Left renal cortex interstitium (tissue), 4 donors: ENCODE results near the gene CFAP157. TPM values are rescaled to one million over a fixed set of nuclear protein-coding genes. Genes with fewer than 3 reads are reported as not detected.
"Not testable (repeated sequence)": the region's sequence is repeated elsewhere in the genome, so short reads cannot be mapped to it uniquely, and the experiment has no call there.

Experiments
- DNase-seq, 4 donors: peaks; one replicate each; pipeline ENCODE4 v3.0.0-alpha.2; 2013; ENCODE audit warnings: low read depth in 4 of 4, low spot score in 2 of 4, missing footprints in 1 of 4
- polyA plus RNA-seq, 4 donors: library from polyadenylated mRNA; unstranded; fragments of 120-200 nt; gene quantifications; one replicate each; pipeline ENCODE4 v1.2.1, GENCODE V29; 2013; ENCODE audit not compliant: insufficient read length in 4 of 4

The CFAP157 gene
- polyA plus RNA-seq, 4 donors, result 2.6 to 7.7 (median 5.4) TPM

DNA sequence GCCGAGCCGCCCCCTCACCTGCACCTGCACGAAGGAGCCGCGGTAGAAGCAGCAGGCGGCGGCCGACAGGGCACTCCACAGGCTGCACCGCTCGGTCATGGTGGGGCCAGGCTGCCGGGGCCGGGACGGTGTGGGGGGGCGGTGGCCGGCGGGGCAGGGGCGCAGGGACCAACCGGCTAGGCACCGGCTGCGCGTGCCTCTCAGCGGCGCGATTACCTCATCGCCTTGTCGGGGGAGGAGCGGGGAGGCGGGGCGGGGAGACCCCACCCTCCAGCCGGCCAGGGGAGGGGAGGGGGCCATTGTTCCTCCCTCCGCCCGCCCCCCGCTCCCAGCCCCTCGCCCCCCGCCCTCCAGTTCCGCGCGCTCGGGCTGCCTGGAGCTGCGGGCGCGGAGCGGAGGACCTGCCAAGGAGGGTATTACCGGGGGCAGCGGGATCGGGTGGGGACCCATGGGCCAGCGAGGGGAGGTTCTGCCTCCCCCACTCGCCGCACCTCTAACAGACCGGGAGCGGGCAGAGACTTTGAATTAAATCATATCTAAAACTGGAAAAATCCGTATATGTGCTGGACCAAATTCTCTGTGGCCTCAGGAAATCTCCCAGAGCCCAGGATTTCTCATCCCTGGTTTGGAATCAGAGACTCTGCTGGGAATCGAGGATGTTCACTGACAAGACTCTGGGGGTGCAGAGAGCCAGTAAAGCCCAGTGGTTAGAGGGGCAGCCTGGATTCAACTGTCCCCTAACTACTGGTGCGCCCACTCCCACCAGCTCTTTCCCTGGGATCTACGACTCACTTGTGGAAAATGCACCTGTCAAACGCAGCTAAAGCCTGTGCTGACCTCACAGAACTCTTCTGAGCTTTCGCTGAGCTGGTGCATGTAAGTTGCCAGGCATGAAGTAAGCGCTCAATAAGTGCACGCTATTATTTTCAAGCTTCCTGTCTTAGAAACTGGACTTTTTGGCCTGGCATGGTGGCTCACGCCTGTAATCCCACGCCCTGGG lies 48.6 kb downstream of the CFAP157 start:
- DNase-seq, result no peak

DNA sequence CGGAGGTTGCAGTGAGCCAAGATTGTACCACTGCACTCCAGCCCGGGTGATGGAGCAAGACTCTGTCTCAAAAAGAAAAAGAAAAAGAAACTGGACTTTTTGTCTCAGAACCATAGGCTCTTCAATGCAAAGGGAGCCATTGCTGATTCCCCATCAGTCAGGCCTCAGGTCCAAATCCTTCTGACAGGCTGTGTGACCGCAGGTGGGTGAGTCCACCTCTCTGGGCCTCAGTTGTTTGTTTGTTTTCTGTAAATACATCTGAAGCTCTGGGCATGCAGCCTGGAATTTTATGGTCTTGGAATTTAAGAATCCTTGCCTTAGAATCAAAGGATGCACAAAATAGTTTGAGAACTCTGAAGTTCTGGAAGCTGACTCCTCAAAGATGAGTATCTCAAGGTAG lies 49.4 kb downstream of the CFAP157 start:
- DNase-seq, result no peak

DNA sequence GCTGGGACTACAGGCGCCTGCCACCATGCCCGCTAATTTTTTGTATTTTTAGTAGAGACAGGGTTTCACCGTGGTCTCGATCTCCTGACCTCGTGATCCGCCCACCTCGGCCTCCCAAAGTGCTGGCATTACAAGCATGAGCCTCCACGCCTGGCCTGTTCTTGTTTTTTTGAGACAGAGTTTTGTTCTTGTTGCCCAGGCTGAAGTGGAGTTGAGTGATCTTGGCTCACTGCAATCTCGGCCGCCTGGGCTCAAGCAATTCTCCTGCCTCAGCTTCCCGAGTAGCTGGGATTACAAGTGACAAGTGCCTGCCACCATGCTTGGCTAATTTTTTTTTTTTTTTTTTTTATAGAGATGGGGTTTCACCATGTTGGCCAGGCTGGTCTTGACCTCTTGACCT lies 50.0 kb downstream of the CFAP157 start:
- DNase-seq, result not testable (repeated sequence)

DNA sequence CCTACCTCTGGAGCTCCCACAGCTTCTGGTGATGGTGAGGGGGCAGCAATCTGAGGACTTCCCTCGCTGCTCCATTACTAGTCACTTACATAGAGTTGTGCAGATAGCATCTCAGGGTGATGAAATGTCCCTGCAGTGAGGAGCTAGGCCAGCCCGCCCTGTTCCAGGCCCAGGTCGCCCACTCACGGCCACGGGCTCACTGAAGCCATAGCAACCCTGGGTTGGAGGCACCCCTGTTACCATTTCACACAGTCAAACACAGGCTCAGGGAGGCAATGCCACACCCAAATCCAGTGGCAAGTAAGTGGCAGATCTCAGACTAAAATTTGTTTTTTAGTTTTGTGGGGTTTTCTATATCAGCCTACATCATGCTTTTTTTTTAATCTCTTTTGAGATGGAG lies 52.1 kb downstream of the CFAP157 start:
- DNase-seq, result no peak

DNA sequence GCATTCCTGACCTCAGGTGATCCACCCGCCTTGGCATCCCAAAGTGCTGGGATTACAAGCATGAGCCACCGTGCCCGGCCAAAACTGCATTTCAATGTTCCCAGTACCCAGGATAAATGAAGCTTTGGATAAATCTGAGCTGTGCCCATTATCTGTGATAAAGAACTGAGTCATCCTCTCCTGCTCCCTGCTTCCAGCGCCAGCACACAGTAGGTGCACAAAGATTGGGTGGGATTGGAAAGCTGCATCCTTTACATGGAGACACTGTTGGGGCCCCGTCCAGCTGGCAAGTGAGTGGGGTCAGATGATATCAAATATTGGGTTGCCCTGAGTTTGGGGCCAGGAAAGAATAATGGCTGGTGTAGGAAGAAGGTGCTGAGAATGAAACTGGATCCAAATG lies 54.3 kb downstream of the CFAP157 start:
- no peak for DNase-seq

DNA sequence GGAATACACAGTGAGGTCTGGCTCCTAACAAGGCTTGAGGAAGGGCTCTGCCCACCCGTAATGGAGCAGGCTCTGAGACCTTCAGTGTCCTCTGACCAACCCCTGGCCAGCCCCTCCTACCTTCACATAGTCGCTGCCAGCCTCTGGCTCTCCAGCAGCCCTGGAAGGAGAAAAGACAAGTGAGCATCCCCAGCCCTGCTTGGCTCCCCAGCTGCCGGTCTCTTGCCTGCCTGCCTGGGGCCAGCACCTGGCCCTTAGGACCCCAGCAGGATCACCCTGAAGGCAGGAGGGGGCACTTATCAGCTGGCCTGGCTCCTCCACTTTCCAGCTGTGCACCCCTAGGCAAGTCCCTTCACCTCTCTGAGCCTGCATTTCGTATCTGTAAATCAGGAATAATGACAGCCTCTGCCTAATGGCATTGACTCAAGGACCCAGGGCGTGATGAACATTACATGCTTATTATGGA lies 54.7 kb downstream of the CFAP157 start:
- DNase-seq, result no peak

DNA sequence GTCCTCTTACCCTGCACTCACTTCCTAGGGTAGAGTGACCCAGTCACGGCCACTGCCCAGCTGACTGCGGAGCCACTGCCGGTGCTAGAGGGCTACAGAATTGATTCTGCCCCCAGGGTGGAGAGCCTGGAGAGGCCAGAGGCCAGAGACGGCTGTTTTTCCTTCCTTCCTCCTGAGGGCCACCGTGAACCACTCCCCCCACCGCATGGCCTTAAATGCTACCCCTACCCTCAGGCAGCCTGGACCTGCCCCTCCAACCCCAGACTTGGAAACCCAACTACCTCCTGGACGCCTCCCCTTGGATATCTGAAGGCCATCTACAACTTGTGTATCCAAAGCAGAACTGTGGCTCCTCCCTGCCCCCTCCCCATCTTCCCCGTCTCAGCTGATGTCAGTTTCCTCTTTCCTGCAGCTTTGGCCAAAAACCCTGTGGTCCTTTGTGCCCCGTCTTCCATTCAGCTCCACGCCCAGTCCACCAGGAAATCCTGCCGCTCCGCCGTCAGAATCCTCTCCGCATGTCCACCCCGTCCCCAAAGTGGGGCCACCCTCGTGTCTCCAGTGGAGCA lies 55.4 kb downstream of the CFAP157 start:
- no peak for DNase-seq

DNA sequence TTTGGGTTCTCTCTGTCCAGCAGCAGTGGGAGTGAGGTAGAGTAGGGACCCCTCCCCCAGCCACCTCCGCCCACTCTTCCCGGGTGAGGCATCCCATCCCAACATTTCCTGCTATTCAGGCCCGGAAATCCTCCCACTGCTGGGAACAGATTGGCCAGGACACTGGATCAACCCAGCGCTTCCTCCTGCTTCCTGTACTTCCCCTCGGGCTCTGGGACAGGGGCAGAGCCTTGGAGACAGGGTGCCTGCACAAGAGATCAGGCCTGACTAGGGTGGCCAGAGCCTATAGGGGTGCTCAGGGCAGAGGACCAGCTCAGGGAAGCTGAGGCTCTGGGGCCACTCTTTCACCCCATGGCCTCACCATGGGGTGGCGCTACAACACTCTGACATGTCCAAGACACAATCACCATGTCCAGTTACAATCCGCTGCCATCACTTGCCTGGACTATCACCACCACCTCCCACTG lies 57.2 kb downstream of the CFAP157 start:
- no peak for DNase-seq

DNA sequence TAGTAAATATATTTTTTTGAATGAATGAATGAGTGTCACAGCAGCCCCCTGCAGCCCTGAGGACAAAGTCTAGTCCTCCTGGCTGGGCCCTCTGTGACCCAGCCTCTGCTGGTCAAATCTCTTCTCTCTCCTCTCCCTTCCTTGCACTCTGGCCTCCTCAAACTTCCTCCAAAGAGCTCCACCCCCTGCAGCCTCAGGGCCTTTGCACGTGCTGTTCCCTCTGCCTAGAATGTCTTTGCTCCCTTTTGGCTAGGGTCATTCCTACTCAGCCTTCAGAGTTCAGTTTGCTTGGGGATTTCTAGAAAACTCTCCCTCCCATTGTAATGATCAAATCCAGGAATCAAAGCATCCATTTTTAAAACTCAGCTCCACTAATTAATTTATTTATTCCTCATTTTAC lies 58.6 kb downstream of the CFAP157 start:
- DNase-seq, result no peak

Other genes starting within 250 kb of the CFAP157 start
- 10 to 100 TPM; 23.6 to 38.6 (median 31.6) TPM for gene STXBP1, start 94.7 kb upstream of the CFAP157 start, polyA plus RNA-seq
- gene PTRH1, start 8.7 kb downstream of the CFAP157 start, polyA plus RNA-seq, result 10 to 100 TPM in 3 of 4 donors, 1 to 10 TPM in 1; 7.4 to 21.6 (median 14.2) TPM
- under 1 TPM; 0.20 to 0.30 (median 0.27) TPM for gene TTC16, start 9.1 kb downstream of the CFAP157 start, polyA plus RNA-seq
- gene TOR2A, start 28.3 kb downstream of the CFAP157 start, polyA plus RNA-seq, result 10 to 100 TPM; 13.7 to 21.6 (median 16.8) TPM
- gene SH2D3C, start 71.7 kb downstream of the CFAP157 start, polyA plus RNA-seq, result 10 to 100 TPM; 13.8 to 18.6 (median 16.0) TPM
- gene CDK9, start 79.0 kb downstream of the CFAP157 start, polyA plus RNA-seq, result 10 to 100 TPM; 63.5 to 84.3 (median 72.4) TPM
- gene FPGS, start 95.9 kb downstream of the CFAP157 start, polyA plus RNA-seq, result 10 to 100 TPM; 40.7 to 55.2 (median 48.9) TPM
- gene ENG, start 147.7 kb downstream of the CFAP157 start, polyA plus RNA-seq, result 100 to 1,000 TPM in 1 of 4 donors, 10 to 100 TPM in 3; 74.4 to 112 (median 80.8) TPM
- 10 to 100 TPM; 38.3 to 60.4 (median 48.1) TPM for gene AK1, start 170.7 kb downstream of the CFAP157 start, polyA plus RNA-seq
- gene ST6GALNAC6, start 192.6 kb downstream of the CFAP157 start, polyA plus RNA-seq, result 10 to 100 TPM; 41.4 to 53.1 (median 47.2) TPM
- gene ST6GALNAC4, start 210.1 kb downstream of the CFAP157 start, polyA plus RNA-seq, result 10 to 100 TPM; 10.4 to 17.2 (median 13.7) TPM
- 1 to 10 TPM; 1.1 to 2.8 (median 2.3) TPM for gene PIP5KL1, start 223.8 kb downstream of the CFAP157 start, polyA plus RNA-seq
- gene DPM2, start 230.9 kb downstream of the CFAP157 start, polyA plus RNA-seq, result 10 to 100 TPM; 35.4 to 42.3 (median 37.2) TPM